H1 (cell line): ENCODE results near the gene TREM1. TPM values are rescaled to one million over a fixed set of nuclear protein-coding genes. Genes with fewer than 3 reads are reported as not detected.
A peak's percentile ranks its signal among the peaks of the same experiment; 100 is the strongest.

Source experiments
- CTCF ChIA-PET: fragments of 300-600 bp; sonication (Branson Sonifier 250); formaldehyde crosslinking; loops from one replicate; lab custom pipeline; 2021; ENCODE audit not compliant: partially characterized antibody; lab: Charles Lee
- POLR2A ChIA-PET: fragments of 300-600 bp; sonication (Branson Sonifier 250); formaldehyde crosslinking; loops from one replicate; lab custom pipeline; 2021; ENCODE audit warnings: inconsistent platforms; ENCODE audit not compliant: partially characterized antibody; lab: Charles Lee
- DNase-seq, 2 experiments: peaks; one replicate each; pipeline versions ENCODE4 v3.0.0 to v3.0.0-alpha.2; 2010 to 2022; ENCODE audit warnings: low spot score in 2 of 2, low read depth in 1 of 2, mixed read lengths in 1 of 2
- FAIRE-seq: peaks from 2 replicates; lab custom pipeline; 2011; peaks lifted over from hg19 to GRCh38; lab: Jason Lieb, UNC
- H2AFZ ChIP-seq: 2 replicates; pipeline ENCODE4 v1.8.1; 2012; ENCODE audit warnings: low read length, inconsistent platforms
- H2AK5ac ChIP-seq: 2 replicates; pipeline ENCODE4 v1.6.1; 2013; ENCODE audit warnings: low read depth, low read length
- H2BK120ac ChIP-seq: replicated peaks from 2 replicates; pipeline ENCODE3; 2013; ENCODE audit warnings: low read depth, low read length, inconsistent platforms
- H2BK12ac ChIP-seq: 2 replicates; pipeline ENCODE4 v1.6.1; 2013; ENCODE audit warnings: low read depth, low read length
- H2BK15ac ChIP-seq: 2 replicates; pipeline ENCODE4 v1.6.1; 2013; ENCODE audit warnings: low read length
- H2BK20ac ChIP-seq: 2 replicates; pipeline ENCODE4 v1.6.1; 2013; ENCODE audit warnings: low read length
- H2BK5ac ChIP-seq: 2 replicates; pipeline ENCODE4 v1.6.1; 2013; ENCODE audit warnings: low read depth, low read length
- H3K14ac ChIP-seq: 2 replicates; pipeline ENCODE4 v1.6.1; 2013; ENCODE audit warnings: inconsistent platforms; ENCODE audit not compliant: insufficient read length
- H3K18ac ChIP-seq: 2 replicates; pipeline ENCODE4 v1.6.1; 2013; ENCODE audit warnings: low read length; ENCODE audit errors: extremely low read depth
- H3K23ac ChIP-seq: 2 replicates; pipeline ENCODE4 v1.6.1; 2013; ENCODE audit warnings: inconsistent platforms; ENCODE audit not compliant: insufficient read length
- H3K23me2 ChIP-seq: 2 replicates; pipeline ENCODE4 v1.6.1; 2013; ENCODE audit warnings: low read depth, low read length
- H3K27ac ChIP-seq: 2 replicates; pipeline ENCODE4 v1.6.1; 2011; ENCODE audit warnings: low read depth, low read length, inconsistent platforms
- H3K27me3 ChIP-seq, 4 experiments: replicated peaks in 1 of 4; 1 replicate in 1 of 4; 2 replicates in 3 of 4; pipeline versions ENCODE4 v1.6.1 to v1.8.1; 2011 to 2013; ENCODE audit warnings: low read length in 3 of 4, mild to moderate bottlenecking in 3 of 4, inconsistent platforms in 2 of 4, mixed read lengths in 2 of 4, moderate library complexity in 1 of 4; ENCODE audit not compliant: control insufficient read depth in 3 of 4, insufficient read depth in 3 of 4; ENCODE audit errors: extremely low read depth in 1 of 4
- H3K36me3 ChIP-seq, 4 experiments: 2 replicates each; pipeline versions ENCODE4 v1.6.1 to v1.8.1; 2011 to 2013; ENCODE audit warnings: mild to moderate bottlenecking in 4 of 4, low read length in 3 of 4, moderate library complexity in 2 of 4, control low read depth in 1 of 4, inconsistent platforms in 1 of 4; ENCODE audit not compliant: insufficient read depth in 4 of 4, control insufficient read depth in 2 of 4
- H3K4ac ChIP-seq: replicated peaks from 2 replicates; pipeline ENCODE3; 2013; ENCODE audit warnings: low read length, low read depth, mixed read lengths, inconsistent platforms; ENCODE audit not compliant: insufficient read length
- H3K4me1 ChIP-seq, 4 experiments: replicated peaks in 1 of 4; 1 replicate in 1 of 4; 2 replicates in 3 of 4; pipeline versions ENCODE4 v1.6.1 to v1.8.1; 2011 to 2013; ENCODE audit warnings: low read length in 3 of 4, inconsistent platforms in 2 of 4, mixed read lengths in 1 of 4; ENCODE audit not compliant: insufficient read depth in 4 of 4, control insufficient read depth in 3 of 4
- H3K4me2 ChIP-seq, 2 experiments: 2 replicates each; pipeline versions ENCODE4 v1.6.1 to v1.8.1; 2011 to 2013; ENCODE audit warnings: low read depth in 2 of 2, low read length in 2 of 2, control low read depth in 1 of 2, inconsistent platforms in 1 of 2, mild to moderate bottlenecking in 1 of 2; ENCODE audit not compliant: insufficient read depth in 1 of 2
- H3K4me3 ChIP-seq, 4 experiments: fragments of 200-600, 300-600 bp in 1 of 4; sonication (generic), shearing (Covaris generic), sonication (Bioruptor Twin) in 1 of 4; 2 replicates each; pipeline versions ENCODE4 v1.5.1 to v1.8.1; 2011 to 2016; ENCODE audit warnings: low read length in 4 of 4, low read depth in 3 of 4, control low read depth in 2 of 4, inconsistent platforms in 2 of 4, mild to moderate bottlenecking in 2 of 4, mixed read lengths in 1 of 4, moderate library complexity in 1 of 4; ENCODE audit not compliant: insufficient read depth in 2 of 4; ENCODE audit errors: extremely low read depth in 1 of 4
- H3K56ac ChIP-seq: replicated peaks from 2 replicates; pipeline ENCODE3; 2013; ENCODE audit warnings: low read depth, mild to moderate bottlenecking, mixed read lengths, low read length, inconsistent platforms; ENCODE audit not compliant: insufficient read length
- H3K79me1 ChIP-seq: 2 replicates; pipeline ENCODE4 v1.6.1; 2013; ENCODE audit warnings: low read depth, low read length, control low read depth
- H3K79me2 ChIP-seq, 2 experiments: 2 replicates each; pipeline versions ENCODE4 v1.6.1 to v1.8.1; 2012 to 2013; ENCODE audit warnings: low read length in 2 of 2, mild to moderate bottlenecking in 2 of 2, inconsistent platforms in 1 of 2; ENCODE audit not compliant: insufficient read depth in 2 of 2, control insufficient read depth in 1 of 2
- H3K9ac ChIP-seq, 4 experiments: replicated peaks in 1 of 4; 1 replicate in 1 of 4; 2 replicates in 3 of 4; pipeline versions ENCODE4 v1.6.1 to v1.8.1; 2011 to 2013; ENCODE audit warnings: low read depth in 3 of 4, low read length in 3 of 4, control low read depth in 2 of 4, mild to moderate bottlenecking in 2 of 4, moderate library complexity in 2 of 4, inconsistent platforms in 1 of 4; ENCODE audit errors: extremely low read depth in 1 of 4
- H3K9me3 ChIP-seq, 2 experiments: 2 replicates each; pipeline versions ENCODE4 v1.6.1 to v1.8.1; 2012 to 2013; ENCODE audit warnings: mild to moderate bottlenecking in 2 of 2, moderate library complexity in 2 of 2, control low read depth in 1 of 2, inconsistent platforms in 1 of 2, low read depth in 1 of 2, low read length in 1 of 2, mixed read lengths in 1 of 2; ENCODE audit not compliant: insufficient read depth in 2 of 2
- H4K20me1 ChIP-seq, 2 experiments: replicated peaks in 1 of 2; 2 replicates each; pipeline versions ENCODE3 to v1.8.1; 2011 to 2013; ENCODE audit warnings: inconsistent platforms in 2 of 2, low read length in 2 of 2, mild to moderate bottlenecking in 1 of 2; ENCODE audit not compliant: insufficient read depth in 2 of 2, control insufficient read depth in 1 of 2
- H4K5ac ChIP-seq: 2 replicates; pipeline ENCODE4 v1.6.1; 2013; ENCODE audit warnings: low read length, low read depth, mixed read lengths, inconsistent platforms; ENCODE audit not compliant: insufficient read length
- H4K8ac ChIP-seq: 2 replicates; pipeline ENCODE4 v1.8.0; 2013; ENCODE audit warnings: mild to moderate bottlenecking, moderate library complexity, low read length, inconsistent platforms; ENCODE audit not compliant: insufficient read depth; ENCODE audit errors: extremely low read depth
- H4K91ac ChIP-seq: replicated peaks from 2 replicates; pipeline ENCODE3; 2013; ENCODE audit warnings: low read length, mixed read lengths, inconsistent platforms; ENCODE audit not compliant: insufficient read length
- BACH1 ChIP-seq: IDR thresholded peaks from 2 replicates; pipeline ENCODE4 v1.6.1; 2012; ENCODE audit warnings: low read length, improper control_type of control experiment
- CBX5 ChIP-seq: fragments of 300-800, 300-1000 bp; sonication (generic); IDR thresholded peaks from 2 replicates; pipeline ENCODE4 v1.7.1; 2016; ENCODE audit warnings: antibody characterized with exemption, low read length, low read depth
- CHD1 ChIP-seq: IDR thresholded peaks from 2 replicates; pipeline ENCODE4 v1.6.1; 2012; ENCODE audit warnings: low read depth, low read length, improper control_type of control experiment
- EZH2 ChIP-seq: fragments of 200-600 bp; sonication (generic); IDR thresholded peaks from 2 replicates; pipeline ENCODE4 v1.7.1; 2012; ENCODE audit warnings: low read depth, mild to moderate bottlenecking, moderate library complexity, low read length, inconsistent platforms; ENCODE audit not compliant: severe bottlenecking
- GTF2F1 ChIP-seq: IDR thresholded peaks from 2 replicates; pipeline ENCODE4 v1.6.1; 2012; ENCODE audit warnings: low read depth, low read length, improper control_type of control experiment, borderline replicate concordance
- KDM1A ChIP-seq: fragments of 200-600, 300-600 bp; sonication (generic); IDR thresholded peaks from 2 replicates; pipeline ENCODE4 v1.7.1; 2016; ENCODE audit warnings: mild to moderate bottlenecking, low read length, borderline replicate concordance
- RNF2 ChIP-seq: fragments of 200-900, 300-1000 bp; sonication (generic); IDR thresholded peaks from 2 replicates; pipeline ENCODE4 v1.7.1; 2016; ENCODE audit warnings: borderline replicate concordance, low read depth, mild to moderate bottlenecking, antibody characterized with exemption, low read length; ENCODE audit not compliant: poor library complexity, severe bottlenecking; ENCODE audit errors: missing control alignments
- RXRA ChIP-seq: IDR thresholded peaks from 2 replicates; pipeline ENCODE4 v1.6.1; 2011; ENCODE audit warnings: low read depth, mild to moderate bottlenecking, low read length, moderate library complexity; ENCODE audit not compliant: insufficient read depth
- SUZ12 ChIP-seq: fragments of 200-600 bp; sonication (generic); IDR thresholded peaks from 2 replicates; pipeline ENCODE4 v1.6.1; 2012; ENCODE audit warnings: mild to moderate bottlenecking, inconsistent platforms, low read length, moderate library complexity, mixed read lengths
- TCF12 ChIP-seq: IDR thresholded peaks from 2 replicates; pipeline ENCODE4 v1.6.1; 2011; ENCODE audit warnings: low read depth, mild to moderate bottlenecking, low read length
- TEAD4 ChIP-seq: IDR thresholded peaks from 2 replicates; pipeline ENCODE4 v1.6.1; 2012; ENCODE audit warnings: low read depth, low read length, inconsistent platforms, mixed read lengths
- WGBS, 2 experiments: shearing (Covaris generic) in 1 of 2; methylation state at CpG; one replicate each; pipeline versions ENCODE4 v1.1.6 to v1.1.7; 2013 to 2015; ENCODE audit warnings: low lambda C conversion rate in 2 of 2, mixed read lengths in 2 of 2, inconsistent platforms in 1 of 2, low coverage in 1 of 2, missing lambda C conversion rate in 1 of 2; ENCODE audit not compliant: insufficient replicate concordance in 2 of 2, insufficient coverage in 1 of 2, insufficient read length in 1 of 2; ENCODE audit errors: extremely low coverage in 1 of 2, missing lambda C conversion rate in 1 of 2; 5-methylcytosine and 5-hydroxymethylcytosine counted together
- polyA plus RNA-seq, 7 experiments: library from polyadenylated mRNA; depleted of rRNA in 3 of 7; stranded (reverse) in 5 of 7; unstranded in 2 of 7; fragments of >200 nt in 5 of 7; fragments of 200-250 nt in 2 of 7; gene quantifications; 1 replicate in 5 of 7; 2 replicates in 1 of 7; 4 replicates in 1 of 7; pipeline versions ENCODE4 v1.2.1 to v1.2.3, GENCODE V29; 2011 to 2013; ENCODE audit warnings: missing spikeins in 2 of 7, mixed read lengths in 2 of 7
- total RNA-seq: library from RNA; stranded (reverse); fragmentation: NEBNext Ultra II Directional; extraction: Animal tissue kit (Norgen Biotek cat#: 25700); gene quantifications from 2 replicates; pipeline ENCODE4 v1.2.1, GENCODE V29; 2021
- TF ChIP-seq, protein P1 (sequence below): IDR thresholded peaks from 2 replicates; pipeline ENCODE4 v1.6.1; 2011; ENCODE audit warnings: low read length, improper control_type of control experiment

Gene TREM1
- total and polyA plus RNA-seq, 2 of the 8 experiments (the other 6 are each of a cell fraction or from before 2014, with no cell fraction given): not detected

DNA sequence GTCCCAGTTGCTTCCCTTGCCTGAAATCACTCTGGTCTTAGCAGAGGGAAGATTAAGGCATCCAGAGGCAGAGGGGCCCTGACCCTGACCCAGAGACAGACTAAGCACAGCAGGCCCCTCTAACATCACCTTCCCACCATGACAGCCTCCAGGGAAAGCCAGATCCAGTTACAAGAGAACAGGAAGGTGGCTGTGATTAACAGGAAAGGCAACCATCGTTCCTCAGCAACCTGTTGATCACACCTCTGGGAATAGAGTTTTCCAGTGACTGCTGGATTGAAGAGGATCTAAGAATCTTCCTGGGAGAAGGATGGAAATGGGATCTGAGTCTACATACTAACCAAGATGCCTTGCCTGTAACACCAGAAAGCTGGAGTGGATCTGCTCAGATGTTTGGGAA, 5.2 kb upstream of the TREM1 start:
- H3K23me2 ChIP-seq: no peaks in the 10 kb centered on the region
- no peak overlapping the region for H2BK20ac ChIP-seq
- no peak overlapping the region for H2BK15ac ChIP-seq
- no peak overlapping the region for H3K9ac ChIP-seq
- FAIRE-seq (no peak), DNase-seq (peak in 1 of 2 experiments; percentile 20)
- no peak overlapping the region for H3K4ac ChIP-seq
- H2AK5ac ChIP-seq: no peak overlapping the region
- peaks cover 2 to 11% (median 5%) of the 10 kb centered on the region in 4 experiments; a peak in 4 of 7 replicates for H3K4me1 ChIP-seq
- WGBS, 2 experiments: 80% methylated on average over 1 of the region's 1 CpG; no CpG with 5 or more reads in 1 of the 2 experiments
- no peaks in the 10 kb centered on the region for H4K20me1 ChIP-seq
- no peak overlapping the region for H3K56ac ChIP-seq
- no peak overlapping the region for H2AFZ ChIP-seq
- no peaks in the 10 kb centered on the region for H3K36me3 ChIP-seq
- H2BK120ac ChIP-seq: no peak overlapping the region
- H3K18ac ChIP-seq: no peak overlapping the region
- H3K27ac ChIP-seq: no peak overlapping the region
- no peak overlapping the region for H4K8ac ChIP-seq
- H4K5ac ChIP-seq: no peak overlapping the region
- POLR2A ChIA-PET: no interaction called here
- H3K9me3 ChIP-seq: peaks cover 1 to 6% of the 10 kb centered on the region in 2 experiments; a peak in 2 of 4 replicates
- no peak overlapping the region for H3K14ac ChIP-seq
- CTCF ChIA-PET: no interaction called here
- H2BK12ac ChIP-seq: no peak overlapping the region
- no peak overlapping the region for H2BK5ac ChIP-seq
- H3K4me2 ChIP-seq: no peak overlapping the region
- H3K23ac ChIP-seq: no peak overlapping the region
- H4K91ac ChIP-seq: no peak overlapping the region
- H3K79me2 ChIP-seq: no peaks in the 10 kb centered on the region
- H3K79me1 ChIP-seq: no peaks in the 10 kb centered on the region
- H3K27me3 ChIP-seq: peaks cover 2 to 20% (median 10%) of the 10 kb centered on the region in 4 experiments
- H3K4me3 ChIP-seq: no peak overlapping the region
- no peak for TF ChIP-seq GTF2F1
- no peak for TF ChIP-seq CBX5
- no peak for TF ChIP-seq RXRA
- no peak for TF ChIP-seq CHD1
- no peak for TF ChIP-seq BACH1
- no peak for TF ChIP-seq TCF12
- TF ChIP-seq EZH2: no peak
- TF ChIP-seq RNF2: no peak
- TF ChIP-seq KDM1A: no peak
- TF ChIP-seq, protein P1, sequence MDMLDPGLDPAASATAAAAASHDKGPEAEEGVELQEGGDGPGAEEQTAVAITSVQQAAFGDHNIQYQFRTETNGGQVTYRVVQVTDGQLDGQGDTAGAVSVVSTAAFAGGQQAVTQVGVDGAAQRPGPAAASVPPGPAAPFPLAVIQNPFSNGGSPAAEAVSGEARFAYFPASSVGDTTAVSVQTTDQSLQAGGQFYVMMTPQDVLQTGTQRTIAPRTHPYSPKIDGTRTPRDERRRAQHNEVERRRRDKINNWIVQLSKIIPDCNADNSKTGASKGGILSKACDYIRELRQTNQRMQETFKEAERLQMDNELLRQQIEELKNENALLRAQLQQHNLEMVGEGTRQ: no peak
- TF ChIP-seq SUZ12: no peak
- TF ChIP-seq TEAD4: no peak
